ENCODE results near the gene CD274.
"Not testable (repeated sequence)": the region's sequence is repeated elsewhere in the genome, so short reads cannot be mapped to it uniquely, and the experiment has no call there.

The CD274 gene

DNA sequence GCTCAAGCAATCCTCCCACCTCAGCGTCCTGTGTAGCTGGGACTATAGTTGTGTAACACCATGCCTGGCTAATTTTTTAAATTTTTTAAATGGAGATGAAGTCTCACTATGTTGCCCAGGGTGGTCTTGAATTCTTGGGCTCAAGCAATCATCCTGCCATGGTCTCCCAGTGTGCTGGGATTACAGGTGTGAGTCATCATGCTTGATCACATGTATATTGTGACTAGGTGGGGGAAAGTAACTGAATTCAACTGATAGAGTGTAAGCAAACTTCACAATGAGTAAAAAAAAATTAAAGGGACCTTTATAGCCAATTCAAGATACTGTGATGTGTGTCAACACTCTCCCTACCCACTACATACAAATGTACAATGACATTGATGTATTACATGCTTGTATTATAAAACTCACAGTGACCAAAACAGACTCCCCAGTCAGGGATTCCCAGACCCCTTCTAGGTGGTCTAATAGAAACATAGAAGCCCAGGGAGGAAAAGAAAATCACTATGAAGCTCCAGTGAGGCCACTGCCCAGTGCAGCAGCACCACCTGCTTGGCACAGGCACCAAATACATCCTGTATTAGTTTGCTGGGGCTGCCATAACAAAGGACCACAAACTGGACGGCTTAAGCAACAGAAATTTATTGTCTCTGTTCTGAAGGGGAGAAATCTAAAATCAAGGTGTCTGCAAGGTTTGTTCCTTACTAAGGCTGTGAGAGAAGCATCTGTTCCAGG is 21.4 kb upstream of the CD274 start:
- TF ChIP-seq, protein P1, sequence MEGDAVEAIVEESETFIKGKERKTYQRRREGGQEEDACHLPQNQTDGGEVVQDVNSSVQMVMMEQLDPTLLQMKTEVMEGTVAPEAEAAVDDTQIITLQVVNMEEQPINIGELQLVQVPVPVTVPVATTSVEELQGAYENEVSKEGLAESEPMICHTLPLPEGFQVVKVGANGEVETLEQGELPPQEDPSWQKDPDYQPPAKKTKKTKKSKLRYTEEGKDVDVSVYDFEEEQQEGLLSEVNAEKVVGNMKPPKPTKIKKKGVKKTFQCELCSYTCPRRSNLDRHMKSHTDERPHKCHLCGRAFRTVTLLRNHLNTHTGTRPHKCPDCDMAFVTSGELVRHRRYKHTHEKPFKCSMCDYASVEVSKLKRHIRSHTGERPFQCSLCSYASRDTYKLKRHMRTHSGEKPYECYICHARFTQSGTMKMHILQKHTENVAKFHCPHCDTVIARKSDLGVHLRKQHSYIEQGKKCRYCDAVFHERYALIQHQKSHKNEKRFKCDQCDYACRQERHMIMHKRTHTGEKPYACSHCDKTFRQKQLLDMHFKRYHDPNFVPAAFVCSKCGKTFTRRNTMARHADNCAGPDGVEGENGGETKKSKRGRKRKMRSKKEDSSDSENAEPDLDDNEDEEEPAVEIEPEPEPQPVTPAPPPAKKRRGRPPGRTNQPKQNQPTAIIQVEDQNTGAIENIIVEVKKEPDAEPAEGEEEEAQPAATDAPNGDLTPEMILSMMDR (IDR thresholded peaks at IDR 0.05) = no peak
- DNase-seq = no peak
- Histone ChIP-seq H3K4me3 (no peak overlapping the region), H3K4me1 (no peaks in the 10 kb centered on the region), H3K9me3 (no peaks in the 10 kb centered on the region), H3K27me3 (no peaks in the 10 kb centered on the region), H3K27ac (no peak overlapping the region), H3K36me3 (peaks cover 0 to 29% (median 0%) of the 10 kb centered on the region in 3 donors)
- intact Hi-C loops (cut with DNase I; ENCODE audit: low total_unique reads) = no loop called here

DNA sequence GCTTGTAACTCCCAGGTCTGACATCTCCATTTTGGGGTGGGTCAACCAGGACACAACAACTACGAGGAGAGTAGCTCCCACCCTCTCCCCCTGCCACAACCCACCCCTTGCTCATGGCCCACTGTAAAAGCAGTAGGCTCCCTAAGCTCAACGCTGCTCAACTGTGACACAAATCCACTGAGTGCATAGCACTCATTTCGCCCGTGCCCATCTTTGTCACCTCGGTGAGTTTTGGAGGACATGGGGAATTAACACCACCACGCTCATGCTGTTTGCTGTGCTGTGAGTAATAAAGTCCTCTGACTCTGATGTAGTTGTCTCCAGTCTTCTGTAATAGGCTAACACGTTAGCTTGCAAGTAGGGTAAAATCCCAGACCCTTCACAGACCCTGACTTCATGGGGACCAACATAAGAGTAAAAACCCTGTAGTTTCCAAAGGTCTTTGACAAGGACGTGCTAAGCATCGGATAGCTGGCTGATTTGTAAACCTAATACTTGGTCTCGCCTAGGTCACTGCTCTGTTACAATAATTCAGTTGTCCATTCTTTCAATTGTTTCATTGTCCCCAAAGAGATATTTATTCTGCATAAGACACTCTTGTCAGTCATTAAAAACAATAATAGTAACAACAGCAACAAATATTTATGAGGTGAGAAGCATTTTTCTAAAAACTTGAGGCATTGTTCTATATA is 20.3 kb upstream of the CD274 start:
- DNase-seq = no peak
- Histone ChIP-seq H3K36me3 (peaks cover 0 to 33% (median 0%) of the 10 kb centered on the region in 3 donors), H3K9me3 (no peaks in the 10 kb centered on the region), H3K4me3 (no peak overlapping the region), H3K27ac (no peak overlapping the region), H3K27me3 (no peaks in the 10 kb centered on the region), H3K4me1 (no peaks in the 10 kb centered on the region)
- intact Hi-C loops (cut with DNase I; ENCODE audit: low total_unique reads) = no loop called here
- TF ChIP-seq, protein P1 (IDR thresholded peaks at IDR 0.05) = no peak

- H3K27me3 ChIP-seq = no peaks in the 10 kb centered on the region
- H3K4me3 ChIP-seq = no peak overlapping the region
- intact Hi-C loops (cut with DNase I; ENCODE audit: low total_unique reads) = no loop called here
- H3K9me3 ChIP-seq = no peaks in the 10 kb centered on the region
- H3K27ac ChIP-seq = no peak overlapping the region
- TF ChIP-seq, protein P1 (IDR thresholded peaks at IDR 0.05) = no peak
- no peaks in the 10 kb centered on the region for H3K4me1 ChIP-seq
- DNase-seq = no peak
- H3K36me3 ChIP-seq = peaks cover 0 to 33% (median 0%) of the 10 kb centered on the region in 3 donors
These were observed 19.4 kb upstream of the CD274 start for GRCh38 chr9:5430912-5431311.

DNA sequence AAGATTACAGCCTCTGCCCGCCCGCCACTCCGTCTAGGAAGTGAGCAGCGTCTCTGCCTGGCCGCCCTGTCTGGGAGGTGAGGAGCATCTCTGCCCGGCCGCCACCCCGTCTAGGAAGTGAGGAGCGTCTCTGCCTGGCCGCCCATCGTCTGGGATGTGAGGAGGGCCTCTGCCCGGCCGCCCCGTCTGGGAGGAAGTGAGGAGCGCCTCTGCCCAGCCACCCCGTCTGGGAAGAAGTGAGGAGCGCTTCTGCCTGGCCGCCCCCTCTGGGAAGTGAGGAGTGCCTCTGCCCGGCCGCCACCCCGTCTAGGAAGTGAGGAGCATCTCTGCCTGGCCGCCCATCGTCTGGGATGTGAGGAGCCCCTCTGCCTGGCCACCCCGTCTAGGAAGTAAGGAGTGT is 17.5 kb upstream of the CD274 start:
- H3K27ac ChIP-seq; intact Hi-C loops (cut with DNase I; ENCODE audit: low total_unique reads); DNase-seq; H3K27me3 ChIP-seq; H3K4me3 ChIP-seq; H3K4me1 ChIP-seq; H3K9me3 ChIP-seq: not testable (repeated sequence)
- H3K36me3 ChIP-seq = peaks cover 0 to 33% (median 0%) of the 10 kb centered on the region in 3 donors

GRCh38 chr9:5433328-5433727 is 17.0 kb upstream of the CD274 start:
- H3K27me3 ChIP-seq; H3K9me3 ChIP-seq; DNase-seq; H3K4me3 ChIP-seq; H3K27ac ChIP-seq; intact Hi-C loops (cut with DNase I; ENCODE audit: low total_unique reads): not testable (repeated sequence)
- H3K4me1 ChIP-seq = peaks cover 0 to 11% (median 3%) of the 10 kb centered on the region in 4 donors
- H3K36me3 ChIP-seq = peaks cover 0 to 33% (median 0%) of the 10 kb centered on the region in 3 donors

GRCh38 chr9:5433841-5434810 is 16.2 kb upstream of the CD274 start:
- Histone ChIP-seq H3K4me1 (peaks cover 0 to 14% (median 8%) of the 10 kb centered on the region in 4 donors), H3K36me3 (peaks cover 0 to 32% (median 0%) of the 10 kb centered on the region in 3 donors)
- H3K27me3 ChIP-seq; H3K27ac ChIP-seq; H3K4me3 ChIP-seq; H3K9me3 ChIP-seq; DNase-seq; intact Hi-C loops (cut with DNase I; ENCODE audit: low total_unique reads): not testable (repeated sequence)
